Activated naive CD4-positive, alpha-beta T cell treated with Interleukin-2 at 50 U/mL for 16 hours (primary cell): Measurements from ENCODE around the gene EPHA8.

Experiments
- DNase-seq: peaks from one replicate; pipeline ENCODE4 v3.0.0-alpha.2; 2020

Gene EPHA8

DNA sequence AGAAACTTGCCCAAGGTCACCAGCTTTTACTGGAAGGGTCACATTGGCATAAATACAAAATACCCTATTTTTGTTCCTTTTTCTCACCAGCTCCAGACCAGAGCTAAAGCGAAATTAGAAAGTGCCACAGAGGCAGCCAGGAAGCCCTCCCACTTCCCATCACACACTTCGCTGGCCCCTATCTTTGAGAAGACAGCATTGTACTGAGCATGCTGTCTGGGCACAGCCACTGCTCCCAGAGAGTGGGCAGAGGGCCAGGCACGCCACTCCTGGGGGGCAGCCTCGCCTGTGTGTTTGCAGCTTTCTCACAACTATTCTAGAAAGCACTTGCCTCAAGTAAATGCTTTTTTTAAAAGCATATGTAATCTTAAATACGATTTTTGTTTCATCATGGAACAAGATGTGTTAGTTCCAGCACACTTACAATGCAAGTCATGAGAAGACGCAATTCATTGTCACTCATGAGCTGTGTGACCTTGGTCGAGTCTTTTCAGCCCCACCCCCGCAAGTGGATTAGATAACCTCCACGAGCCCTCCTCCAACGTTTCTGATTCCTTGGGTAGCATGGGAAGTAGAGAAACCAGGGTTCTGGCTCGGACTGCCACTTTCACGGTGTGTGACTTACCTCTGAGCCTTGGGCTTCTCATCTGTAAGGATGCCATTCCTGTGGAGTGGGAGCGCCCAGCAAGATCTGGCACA is 25.7 kb upstream of the EPHA8 start:
- no peak for DNase-seq

DNA sequence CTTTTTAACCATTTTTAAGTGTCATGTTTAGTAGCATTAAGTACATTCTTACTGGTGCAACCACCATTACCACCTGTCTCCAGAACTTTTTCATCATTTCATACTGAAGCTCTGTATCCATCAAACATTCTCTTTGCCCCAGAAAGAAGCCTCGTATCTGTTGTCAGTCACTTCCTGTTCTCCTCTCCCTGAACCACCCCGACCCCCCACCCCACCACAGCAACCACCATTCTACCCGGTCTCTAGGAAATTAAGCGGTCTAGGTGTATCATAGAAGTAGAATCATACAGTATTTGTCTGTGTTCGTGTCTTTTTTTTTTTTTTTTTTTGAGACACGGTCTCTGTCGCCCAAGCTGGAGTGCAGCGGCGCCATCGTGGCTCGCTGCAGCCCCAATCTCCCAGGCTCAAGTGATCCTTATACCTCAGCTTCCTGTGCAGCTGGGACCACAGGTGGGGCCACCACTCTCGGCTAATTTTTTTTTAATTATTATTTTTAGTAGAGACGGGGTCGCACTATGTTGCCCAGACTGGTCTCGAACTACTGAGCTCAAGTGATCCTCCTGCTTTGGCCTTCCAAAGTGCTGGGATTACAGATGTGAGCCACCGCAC is 23.7 kb upstream of the EPHA8 start:
- no peak for DNase-seq

DNA sequence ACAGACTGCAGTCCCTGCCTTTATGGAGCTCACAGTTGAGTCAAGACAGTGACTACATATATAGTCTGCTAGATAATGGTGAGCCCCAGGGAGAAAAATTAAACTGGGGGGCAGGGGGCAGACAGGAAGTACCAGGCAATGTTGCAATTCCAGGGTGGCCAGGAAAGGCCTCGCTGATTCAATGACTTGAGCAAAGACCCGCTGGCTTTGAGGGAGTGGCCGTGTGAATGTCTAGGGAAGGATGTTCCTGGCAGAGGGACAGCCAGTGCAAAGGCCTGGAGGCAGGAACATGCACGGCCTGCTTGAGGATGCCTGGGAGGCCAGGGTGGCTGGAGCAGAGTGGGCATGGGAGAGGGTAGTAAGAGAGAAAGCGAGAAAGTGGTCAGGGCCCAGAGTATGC is 23.0 kb upstream of the EPHA8 start:
- DNase-seq = no peak

DNA sequence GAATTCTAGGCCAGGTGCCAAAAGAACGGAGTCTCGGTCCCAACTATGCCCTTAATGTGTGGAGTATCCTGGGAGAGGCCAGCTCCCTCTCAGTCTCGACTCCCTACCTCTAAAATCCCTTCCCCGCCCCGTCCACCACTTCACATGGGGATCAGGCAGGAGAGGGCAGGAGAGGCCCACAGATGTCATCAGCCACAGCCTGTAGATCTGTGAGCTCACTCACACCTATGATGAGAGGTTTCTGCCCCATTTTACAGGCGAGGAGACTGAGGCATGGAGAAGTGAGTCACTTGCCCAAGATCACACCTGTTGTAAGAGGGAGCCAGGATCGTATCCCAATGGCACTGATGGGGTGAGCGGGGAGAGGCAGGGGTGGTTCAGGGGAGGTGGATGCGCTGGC is 20.4 kb upstream of the EPHA8 start:
- no peak for DNase-seq

DNA sequence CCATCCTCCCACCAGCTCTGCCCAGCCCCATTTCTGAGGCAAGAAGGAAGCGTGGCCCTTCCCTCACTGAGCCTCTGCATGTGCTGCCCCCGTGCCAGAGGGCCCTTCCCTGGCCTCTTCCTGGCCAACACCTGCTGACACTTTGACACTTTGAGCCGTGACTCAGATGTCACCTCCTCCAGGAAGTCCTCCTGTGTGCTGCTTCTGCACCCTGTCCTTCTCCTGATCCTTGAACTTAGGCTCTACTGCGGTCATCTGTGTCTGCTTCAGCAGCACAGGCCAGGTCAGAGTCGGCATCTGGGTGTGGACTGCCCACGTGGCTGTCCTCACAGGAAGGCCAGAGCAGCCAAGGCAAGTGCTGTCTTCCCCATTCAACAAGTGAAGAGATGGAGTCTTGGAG is 19.6 kb upstream of the EPHA8 start:
- DNase-seq = no peak

DNA sequence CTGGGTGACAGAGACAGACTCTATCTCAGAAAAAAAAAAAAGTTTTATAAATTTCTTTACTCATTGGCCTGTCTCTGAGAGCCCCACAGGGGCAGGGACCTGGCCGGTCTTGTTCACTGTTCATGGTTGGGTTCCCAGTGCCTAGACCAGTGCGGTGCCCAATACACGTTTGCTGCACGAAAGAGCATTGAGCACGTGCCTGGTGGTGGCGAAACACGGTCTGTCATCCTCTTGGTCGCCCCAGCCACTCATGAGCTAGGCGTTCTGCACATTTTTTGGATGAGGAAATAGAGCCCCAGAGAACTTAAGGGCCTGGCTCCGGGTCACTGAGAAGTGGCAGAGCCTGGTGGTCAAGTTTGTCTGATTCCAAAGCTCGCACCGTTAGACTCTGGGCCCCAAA is 18.7 kb upstream of the EPHA8 start:
- DNase-seq = no peak

DNA sequence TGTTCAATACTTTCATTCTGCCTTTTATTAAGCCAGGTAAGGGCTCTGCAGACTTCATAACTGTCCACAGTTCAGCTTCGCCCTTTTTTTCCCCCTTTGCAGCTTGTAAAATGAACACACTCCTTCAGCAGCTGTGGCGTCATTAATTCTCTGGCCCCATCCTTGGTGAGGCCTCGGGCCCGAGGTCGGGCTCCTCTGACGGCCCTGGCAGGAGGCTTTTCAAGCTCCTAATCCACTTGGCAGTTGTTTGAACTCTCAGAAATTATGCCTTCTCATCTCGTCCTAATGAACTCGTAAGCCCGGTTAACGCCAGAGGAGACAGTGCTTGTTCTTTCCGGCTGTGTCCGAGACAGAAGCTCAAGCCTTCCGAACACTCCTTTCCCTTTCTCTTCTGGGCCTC is 18.1 kb upstream of the EPHA8 start:
- no peak for DNase-seq

DNA sequence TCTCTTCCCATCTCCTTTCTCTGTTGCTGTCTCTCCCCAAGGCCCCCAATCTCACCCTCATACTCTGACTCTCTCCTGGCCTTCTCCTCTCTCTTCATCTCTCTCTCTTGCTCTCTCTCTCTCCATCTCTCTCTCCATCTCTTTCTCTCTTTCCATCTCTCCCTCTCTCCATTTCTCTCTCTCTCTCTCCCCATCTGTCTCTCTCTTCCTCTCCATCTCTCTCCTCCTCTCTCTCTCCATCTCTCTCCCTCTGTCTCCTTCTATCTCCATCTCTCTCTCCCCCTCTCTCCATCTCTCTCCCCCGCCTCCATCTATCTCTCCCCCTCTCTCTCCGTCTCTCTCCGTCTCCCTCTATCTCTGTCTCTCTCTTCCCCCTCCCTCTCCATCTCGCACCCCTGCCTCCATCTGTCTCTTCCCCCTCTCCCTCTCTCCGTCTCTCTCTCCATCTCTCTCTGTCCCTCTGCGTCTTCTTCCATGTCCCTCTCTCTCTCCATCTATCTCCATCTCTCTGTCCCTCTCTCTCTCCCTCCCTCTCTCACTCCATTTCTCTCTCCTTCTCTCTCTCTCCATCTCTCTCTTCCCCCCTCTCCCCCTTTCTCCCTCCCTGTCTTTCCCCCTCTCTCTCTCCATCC is 16.0 kb upstream of the EPHA8 start:
- DNase-seq = no peak

DNA sequence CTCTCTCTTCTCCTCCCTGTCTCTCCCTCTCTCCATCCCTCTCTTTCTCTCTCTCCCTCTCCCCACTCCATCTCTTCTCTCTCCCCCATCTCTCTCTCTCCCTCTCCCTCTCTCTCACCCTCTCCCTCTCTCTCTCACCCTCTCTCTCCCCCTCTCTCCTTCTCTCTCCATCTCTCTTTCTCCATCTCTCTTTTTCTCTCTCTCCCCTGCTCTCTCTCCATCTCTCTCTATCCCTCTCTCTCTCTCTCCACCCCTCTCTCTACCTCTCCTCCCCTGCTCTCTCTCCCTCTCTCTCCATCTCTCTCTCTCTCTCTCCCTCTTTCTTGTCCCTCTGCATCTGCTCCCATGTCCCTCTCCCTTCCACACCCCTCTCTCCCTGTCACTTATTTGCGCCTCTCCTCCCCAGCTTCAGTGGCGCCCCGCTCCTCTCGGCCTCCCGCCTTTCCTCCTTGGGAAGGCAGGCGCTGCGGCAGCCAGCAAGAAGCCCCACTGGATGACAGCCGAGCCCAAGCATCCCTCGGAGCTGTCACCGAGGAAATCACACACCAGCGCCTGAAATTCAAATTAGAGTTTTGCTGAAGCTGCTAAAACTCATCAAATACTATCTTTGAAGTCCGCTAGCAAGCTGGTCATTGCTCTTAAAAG is 15.3 kb upstream of the EPHA8 start:
- DNase-seq = no peak

DNA sequence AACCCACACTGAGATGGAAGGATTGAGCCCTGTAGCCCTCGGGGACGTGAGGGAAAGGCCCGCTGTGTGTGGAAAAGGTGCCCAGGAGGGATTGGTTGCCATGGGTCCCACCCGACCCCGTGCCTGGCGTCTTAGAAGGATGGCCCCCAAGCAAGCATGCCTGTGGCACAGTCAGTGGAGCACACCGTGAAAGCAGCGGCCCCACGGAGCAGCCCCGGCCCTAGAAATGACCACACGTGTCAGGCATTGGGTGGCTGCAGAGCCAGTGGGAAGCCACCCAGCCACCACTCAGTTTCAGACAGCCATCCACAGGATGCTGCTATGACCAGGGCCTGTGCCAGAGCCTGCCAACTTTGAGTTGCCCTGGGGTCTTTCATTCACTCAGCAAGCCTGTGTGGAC is 13.3 kb upstream of the EPHA8 start:
- DNase-seq = no peak

DNA sequence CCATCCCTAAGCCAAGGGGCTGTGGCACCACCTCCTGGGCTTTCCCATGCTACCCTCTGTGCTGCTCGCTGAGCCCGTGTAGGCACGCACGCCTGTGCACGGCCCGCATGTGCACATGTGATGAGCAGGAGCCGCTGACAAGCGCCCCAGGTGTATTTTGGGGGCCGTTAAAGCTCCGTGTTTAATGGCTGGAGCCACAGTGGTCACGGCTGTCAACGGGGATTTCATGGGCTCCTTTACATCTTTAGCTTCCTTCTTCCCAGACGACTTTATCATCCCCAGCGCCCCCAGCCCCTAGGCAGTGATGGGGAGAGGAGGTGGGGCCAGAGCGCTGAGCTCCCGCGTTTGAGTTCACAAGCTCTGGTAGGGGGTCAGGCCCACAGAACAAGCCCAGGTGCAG is 11.7 kb upstream of the EPHA8 start:
- no peak for DNase-seq

DNA sequence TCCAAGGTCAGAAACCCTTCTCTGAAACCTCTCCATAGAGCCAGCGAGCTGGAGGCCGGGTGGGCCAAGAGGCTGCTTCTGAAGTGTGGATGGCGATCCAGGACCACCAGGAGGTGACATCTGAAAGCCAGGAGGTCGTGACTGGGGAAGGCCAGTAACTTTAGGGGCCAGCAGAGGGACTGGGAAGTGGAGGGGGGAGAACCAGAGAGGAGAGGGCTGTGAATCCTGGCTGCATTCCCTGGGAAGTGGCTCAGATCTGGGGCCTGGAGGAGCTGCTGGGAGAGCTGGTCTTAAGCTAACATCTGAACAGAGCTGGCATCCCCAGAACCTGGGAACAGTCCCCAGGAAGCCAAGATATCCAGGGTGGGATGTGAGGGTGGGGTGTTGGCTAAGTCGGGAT is 11.3 kb upstream of the EPHA8 start:
- no peak for DNase-seq

DNA sequence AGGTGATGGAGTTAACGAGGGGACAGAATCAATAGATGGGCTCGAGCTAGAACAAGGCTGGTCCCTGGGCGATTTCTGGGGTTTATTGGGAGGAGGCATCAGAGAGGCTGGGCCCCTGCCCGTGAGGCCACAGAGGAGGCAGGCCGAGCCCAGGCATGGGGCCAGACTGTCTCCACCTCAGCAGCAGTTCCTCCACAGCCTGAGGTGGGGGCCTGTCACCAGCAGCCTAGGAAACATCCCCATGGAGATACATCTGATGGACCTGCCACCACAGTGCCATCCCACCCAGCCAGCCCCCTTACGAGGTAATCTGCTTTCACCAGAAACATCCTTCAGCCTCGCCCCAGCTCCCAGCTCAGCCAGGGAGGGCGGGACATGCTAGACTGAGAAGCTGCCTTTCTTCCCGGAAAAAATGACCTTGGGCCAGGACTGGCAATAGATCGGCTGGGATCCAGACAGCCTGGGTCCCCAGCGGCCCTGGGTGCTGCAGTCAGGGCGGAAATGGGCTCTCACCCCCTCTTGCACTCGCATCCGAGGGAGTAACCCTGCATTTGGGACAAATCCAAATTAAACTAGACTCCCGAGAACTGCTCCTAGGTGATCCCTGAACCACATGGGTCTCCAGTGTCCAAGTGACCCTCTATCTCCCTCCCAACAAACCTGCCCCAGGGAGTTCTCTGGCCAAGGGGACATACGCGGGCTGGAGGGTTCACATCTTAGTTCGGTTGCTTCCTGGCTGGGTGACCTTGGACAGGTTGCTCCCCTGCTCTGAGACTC is 10.0 kb upstream of the EPHA8 start:
- DNase-seq = no peak

DNA sequence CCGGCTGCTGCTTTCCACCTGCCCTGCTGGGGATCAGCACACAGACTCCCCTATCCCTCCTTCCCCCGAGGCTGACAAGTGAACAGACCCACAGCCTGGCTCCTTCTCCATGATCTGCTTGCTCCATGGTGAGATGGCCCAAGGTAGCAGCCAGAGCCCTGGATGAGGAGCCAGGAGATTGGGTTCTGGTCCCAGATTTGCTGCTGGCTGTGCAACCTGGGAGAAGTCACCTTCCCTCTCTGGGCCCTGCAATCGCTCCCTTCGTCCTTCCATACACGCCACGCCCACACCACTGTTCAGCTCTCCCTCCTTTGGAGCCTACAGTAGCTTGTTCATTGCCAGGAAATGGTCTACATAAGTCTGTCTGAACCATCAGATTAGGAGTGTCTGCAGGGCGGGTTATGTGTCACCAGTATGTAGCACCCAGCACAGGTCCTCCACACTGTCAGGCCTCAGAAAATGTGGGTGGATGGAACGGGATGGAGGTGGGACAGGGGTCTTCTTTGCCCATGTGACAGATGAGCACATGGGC is 9.2 kb upstream of the EPHA8 start:
- DNase-seq = no peak

DNA sequence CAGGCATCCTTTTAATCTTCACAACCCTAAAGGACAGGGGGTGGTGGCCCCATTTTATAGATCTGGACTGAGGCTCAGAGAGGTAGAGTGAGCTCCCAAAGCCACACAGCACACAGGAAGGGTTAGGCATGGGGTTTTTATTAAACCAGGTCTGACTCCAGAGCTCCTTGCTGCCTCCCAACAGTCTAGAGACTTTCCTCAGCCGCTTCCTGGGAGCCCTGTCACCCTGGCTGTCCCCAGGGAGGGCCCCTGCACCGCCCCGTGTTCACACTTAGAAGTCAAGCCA is 8.0 kb upstream of the EPHA8 start:
- no peak for DNase-seq

DNA sequence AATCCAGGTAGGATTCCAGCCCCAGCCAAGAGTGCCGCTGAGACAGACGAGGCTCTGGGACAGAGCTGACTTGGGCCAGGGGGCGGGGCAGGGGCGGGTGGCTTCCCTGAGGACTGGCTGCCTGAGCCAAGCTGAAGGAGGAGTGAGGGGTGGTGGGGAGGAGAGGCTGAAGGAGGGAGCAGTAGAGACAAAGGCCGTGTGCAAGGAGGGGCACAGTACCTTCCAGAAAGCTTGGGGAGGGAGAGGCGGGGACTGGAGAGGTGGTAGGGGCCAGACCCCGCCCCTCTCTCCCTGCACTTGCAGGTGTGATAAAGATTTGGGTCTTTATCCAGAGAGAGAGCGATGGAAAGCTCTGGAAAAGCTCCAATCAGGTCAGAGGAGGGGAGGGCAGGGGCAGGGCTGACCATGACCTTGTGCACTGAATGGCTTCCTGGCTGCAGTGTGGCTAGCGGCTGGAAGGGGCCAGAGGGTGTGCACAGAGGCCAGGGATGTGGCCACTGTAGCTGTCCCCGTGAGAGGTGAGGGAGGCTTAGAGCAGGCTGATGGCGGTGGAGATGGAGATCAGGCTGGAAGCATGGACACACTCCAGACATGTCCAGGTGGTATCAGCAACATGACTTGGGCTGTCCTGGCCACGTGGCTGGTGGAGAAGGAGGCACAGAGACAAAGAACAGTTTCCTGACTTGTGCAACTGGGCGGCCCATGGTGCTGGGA is 6.7 kb upstream of the EPHA8 start:
- no peak for DNase-seq

DNA sequence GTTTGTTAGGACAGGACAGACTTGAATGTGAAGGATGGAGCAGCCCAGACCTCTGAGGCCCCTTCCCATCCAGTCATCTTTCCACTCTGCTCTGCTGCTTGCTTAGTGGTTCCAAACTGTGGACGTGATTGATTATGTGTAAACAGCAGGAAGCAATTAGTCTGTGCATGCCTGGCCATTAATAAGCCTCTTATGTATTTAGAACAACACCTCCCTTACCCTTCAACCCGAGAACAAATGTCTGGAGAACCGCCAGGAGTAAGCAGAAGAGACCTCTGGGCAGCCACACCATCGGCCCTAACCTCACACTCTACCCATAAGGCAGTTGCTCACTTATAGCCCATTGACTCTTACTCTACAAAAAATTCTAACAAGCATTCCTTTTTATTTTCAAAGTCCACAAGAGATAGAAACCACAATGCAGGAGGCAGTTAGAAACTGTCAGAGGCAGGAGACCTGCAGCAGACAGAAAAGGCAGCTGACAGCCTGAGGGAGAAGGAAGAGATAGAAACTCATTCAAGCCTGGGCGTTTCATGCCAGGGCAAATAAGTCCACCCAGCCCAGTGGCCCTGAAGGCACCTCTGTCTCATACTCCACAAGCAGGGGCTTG is 5.8 kb upstream of the EPHA8 start:
- DNase-seq = no peak

DNA sequence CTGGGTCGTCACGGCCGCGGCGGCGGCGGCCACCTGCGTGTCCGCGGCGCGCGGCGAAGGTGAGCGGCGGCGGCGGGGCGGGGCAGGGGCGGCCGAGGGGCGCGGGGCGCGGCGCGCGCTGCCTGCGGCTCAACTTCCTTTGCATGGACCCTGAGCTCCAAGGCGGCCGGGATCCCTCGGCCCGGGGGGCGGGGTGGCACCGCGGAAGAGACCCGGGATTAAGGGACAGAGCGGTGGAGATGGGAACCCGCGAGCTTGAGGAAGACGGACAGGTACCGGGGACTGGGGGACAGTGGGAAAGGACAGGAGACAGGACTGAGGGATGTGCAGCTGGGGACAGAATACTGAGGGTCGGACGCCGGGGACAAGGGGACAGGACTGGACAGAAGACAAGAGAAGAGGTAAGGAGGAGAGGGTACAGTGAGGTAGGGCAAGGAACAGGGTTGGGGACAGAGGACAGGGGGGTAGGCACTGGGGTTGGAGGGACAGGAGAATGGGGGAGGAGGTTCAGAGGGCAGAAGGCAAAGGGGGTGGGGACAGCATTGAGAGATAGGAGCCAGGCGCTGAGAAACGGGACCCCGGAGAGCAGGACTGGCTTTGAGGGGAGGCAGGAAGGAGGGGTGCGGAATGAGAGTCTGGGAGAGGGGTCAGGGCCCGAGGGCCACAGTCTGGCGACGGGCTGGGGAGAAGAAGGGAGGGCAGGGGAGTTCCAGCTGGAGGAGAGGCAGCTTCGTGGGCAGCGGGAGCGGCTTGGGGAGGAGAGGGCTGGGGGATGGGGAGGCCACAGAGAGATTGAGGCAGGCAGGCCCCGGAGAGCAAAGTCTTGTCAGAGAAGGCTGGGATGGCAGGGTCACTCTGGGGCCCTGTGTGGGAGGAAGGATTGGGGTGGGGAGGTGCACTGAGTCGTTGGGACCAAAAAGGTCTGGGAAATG is 648 bp downstream of the EPHA8 start:
- DNase-seq = no peak

DNA sequence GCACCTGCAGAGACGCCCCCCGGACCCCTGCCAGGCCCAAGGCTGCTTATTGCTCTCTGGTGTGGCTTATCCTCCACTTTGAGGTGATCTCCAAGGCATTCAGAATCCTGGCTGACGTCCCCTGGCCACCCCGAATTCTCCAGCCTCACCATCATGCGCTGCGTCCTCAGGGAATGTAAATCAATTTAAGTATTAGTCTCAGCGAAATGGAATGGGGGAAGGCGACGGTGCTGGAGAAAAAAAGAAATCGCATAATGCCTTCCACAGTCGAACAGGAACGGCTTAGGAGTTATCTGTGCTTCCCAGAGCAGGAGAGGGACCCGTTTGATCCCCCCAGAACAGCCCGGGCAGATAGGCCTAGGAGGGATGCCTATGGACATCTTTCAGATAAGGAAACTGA is 2.9 kb downstream of the EPHA8 start:
- DNase-seq = no peak

DNA sequence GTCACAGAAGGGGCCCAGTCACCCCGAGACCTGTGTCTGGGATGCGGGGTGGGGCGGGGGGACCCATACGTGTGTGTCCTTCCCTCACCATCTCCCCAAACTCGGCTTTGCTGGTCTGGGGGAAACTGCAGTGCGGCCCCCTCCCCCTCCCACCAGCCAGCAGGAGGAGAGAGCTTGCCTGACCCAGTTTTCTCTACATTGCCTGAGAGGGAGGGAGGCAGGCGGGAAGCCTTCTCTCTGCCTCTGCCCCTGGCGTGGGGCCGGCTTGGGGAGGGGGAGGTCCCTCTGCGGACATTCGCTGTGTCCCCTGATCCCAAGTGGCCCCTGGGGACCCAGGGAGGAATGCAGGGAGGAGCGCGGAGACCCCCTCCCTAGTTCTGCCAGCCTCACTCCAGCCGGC is 3.9 kb downstream of the EPHA8 start:
- no peak for DNase-seq

DNA sequence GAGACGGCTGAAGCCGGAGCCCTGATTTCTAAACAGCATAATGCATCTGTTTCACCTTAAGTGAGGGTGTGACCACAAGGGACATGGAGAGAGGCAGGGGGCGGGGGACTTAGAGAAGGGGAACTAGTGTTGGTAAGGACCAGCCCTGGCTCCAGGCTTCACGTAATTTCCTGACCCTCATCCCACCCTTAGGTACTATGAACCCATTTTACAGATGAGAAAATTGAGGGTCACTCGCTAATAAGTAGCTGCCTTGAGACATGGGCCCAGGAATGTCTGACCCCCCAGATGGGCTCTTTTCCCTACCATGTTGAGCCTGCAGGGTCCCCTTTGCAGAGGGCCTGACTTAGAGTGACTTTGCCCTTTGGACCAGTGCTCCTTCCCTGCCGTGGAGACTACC is 4.7 kb downstream of the EPHA8 start:
- no peak for DNase-seq
